Measurements from ENCODE around the gene PGAP1. TPM values are rescaled to one million over a fixed set of nuclear protein-coding genes. Genes with fewer than 3 reads are reported as not detected.
A peak's percentile ranks its signal among the peaks of the same experiment; 100 is the strongest.

PGAP1 gene
- polyA plus RNA-seq, 1 experiment, result 2.5 TPM

DNA sequence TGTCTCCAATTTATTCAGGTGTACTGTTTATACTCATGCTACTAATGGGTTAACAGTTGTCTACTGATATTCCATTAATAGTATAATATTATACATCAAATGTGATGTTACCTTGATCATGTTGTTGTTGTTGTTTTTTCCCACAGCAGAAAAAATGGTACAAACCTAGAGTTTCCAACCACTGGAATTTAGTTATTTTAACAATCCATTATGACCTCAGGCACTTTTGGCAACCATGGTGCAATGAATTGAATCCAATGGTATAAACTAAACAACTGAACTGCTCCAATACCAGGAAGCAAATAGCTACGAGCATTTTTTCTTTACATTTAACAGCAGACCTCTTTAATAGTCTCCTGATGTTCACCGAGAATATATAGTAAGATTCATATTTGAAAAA, 86.3 kb downstream of the PGAP1 start:
- H3K27me3 ChIP-seq (ENCODE audit: control insufficient read depth, insufficient read depth, low read length), result no peaks in the 10 kb centered on the region
- no peak overlapping the region for H3K4me3 ChIP-seq (ENCODE audit: low read depth, low read length)
- H3K36me3 ChIP-seq (ENCODE audit: control insufficient read depth, insufficient read depth, low read length), result no peaks in the 10 kb centered on the region
- ChIA-PET POLR2A (no interaction called here), CTCF (no interaction called here)
- no peak for DNase-seq (ENCODE audit: low read depth)
- TF ChIP-seq, protein P1, sequence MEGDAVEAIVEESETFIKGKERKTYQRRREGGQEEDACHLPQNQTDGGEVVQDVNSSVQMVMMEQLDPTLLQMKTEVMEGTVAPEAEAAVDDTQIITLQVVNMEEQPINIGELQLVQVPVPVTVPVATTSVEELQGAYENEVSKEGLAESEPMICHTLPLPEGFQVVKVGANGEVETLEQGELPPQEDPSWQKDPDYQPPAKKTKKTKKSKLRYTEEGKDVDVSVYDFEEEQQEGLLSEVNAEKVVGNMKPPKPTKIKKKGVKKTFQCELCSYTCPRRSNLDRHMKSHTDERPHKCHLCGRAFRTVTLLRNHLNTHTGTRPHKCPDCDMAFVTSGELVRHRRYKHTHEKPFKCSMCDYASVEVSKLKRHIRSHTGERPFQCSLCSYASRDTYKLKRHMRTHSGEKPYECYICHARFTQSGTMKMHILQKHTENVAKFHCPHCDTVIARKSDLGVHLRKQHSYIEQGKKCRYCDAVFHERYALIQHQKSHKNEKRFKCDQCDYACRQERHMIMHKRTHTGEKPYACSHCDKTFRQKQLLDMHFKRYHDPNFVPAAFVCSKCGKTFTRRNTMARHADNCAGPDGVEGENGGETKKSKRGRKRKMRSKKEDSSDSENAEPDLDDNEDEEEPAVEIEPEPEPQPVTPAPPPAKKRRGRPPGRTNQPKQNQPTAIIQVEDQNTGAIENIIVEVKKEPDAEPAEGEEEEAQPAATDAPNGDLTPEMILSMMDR (IDR thresholded peaks at IDR 0.05; ENCODE audit: insufficient read depth, low read depth, low read length), result no peak

DNA sequence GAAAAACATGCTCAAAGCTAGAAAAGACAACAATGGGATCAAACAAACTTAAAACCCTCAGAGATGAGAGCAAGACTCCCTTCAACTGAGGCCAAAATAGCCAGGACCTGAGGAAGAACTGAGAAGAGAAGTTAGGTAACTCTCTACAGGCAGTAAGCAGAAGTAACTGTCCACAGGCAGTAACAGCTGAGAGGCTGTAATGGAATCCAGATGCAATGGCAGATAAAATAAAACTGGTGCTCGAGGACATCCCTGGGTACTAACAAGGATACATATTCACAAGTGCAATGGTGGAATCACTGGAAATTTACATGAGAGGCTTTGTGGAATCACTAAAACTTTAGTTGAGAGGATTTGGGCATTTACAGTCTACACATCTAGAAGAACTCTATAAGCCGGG, 86.9 kb downstream of the PGAP1 start:
- H3K4me3 ChIP-seq (ENCODE audit: low read depth, low read length), result no peak overlapping the region
- no peak for DNase-seq (ENCODE audit: low read depth)
- no peaks in the 10 kb centered on the region for H3K36me3 ChIP-seq (ENCODE audit: control insufficient read depth, insufficient read depth, low read length)
- no peaks in the 10 kb centered on the region for H3K27me3 ChIP-seq (ENCODE audit: control insufficient read depth, insufficient read depth, low read length)
- POLR2A ChIA-PET, result no interaction called here
- CTCF ChIA-PET, result interaction anchor here (0.6 kb wide), 1 partner anchor 85 kb away, joined by 3 read pairs; no protein-coding TSS in a partner anchor
- TF ChIP-seq, protein P1 (IDR thresholded peaks at IDR 0.05; ENCODE audit: insufficient read depth, low read depth, low read length), result no peak

DNA sequence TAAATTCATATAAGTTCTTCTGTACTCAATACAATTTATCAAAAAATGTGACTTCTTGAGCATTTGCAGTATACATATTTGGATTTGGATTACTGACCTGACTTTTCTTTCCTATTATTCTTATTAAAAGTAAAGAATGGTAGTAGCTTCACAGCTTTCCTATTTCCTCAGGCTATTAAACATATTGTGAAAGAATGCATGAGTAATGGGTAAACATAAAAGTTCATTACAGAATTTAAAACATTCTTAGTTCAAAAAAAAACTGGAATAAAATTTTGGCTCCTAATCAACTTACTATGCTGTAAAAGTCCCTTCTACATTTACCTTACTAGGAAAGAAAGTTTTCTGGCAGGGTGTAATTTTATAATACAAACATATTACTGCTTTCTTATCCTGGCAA, 90.1 kb downstream of the PGAP1 start:
- POLR2A ChIA-PET, result interaction anchor here (0.8 kb wide), 1 partner anchor 31 kb away, joined by 4 read pairs; no protein-coding TSS in a partner anchor
- H3K4me3 ChIP-seq (ENCODE audit: low read depth, low read length), result no peak overlapping the region
- no peaks in the 10 kb centered on the region for H3K36me3 ChIP-seq (ENCODE audit: control insufficient read depth, insufficient read depth, low read length)
- no peaks in the 10 kb centered on the region for H3K27me3 ChIP-seq (ENCODE audit: control insufficient read depth, insufficient read depth, low read length)
- CTCF ChIA-PET, result interaction anchor here (0.6 to 1.0 kb wide), 2 partner anchors 8 to 13 kb away, joined by 3 to 4 read pairs; no protein-coding TSS in a partner anchor
- TF ChIP-seq, protein P1 (IDR thresholded peaks at IDR 0.05; ENCODE audit: insufficient read depth, low read depth, low read length), result no peak
- DNase-seq (ENCODE audit: low read depth), result peak; percentile 42

DNA sequence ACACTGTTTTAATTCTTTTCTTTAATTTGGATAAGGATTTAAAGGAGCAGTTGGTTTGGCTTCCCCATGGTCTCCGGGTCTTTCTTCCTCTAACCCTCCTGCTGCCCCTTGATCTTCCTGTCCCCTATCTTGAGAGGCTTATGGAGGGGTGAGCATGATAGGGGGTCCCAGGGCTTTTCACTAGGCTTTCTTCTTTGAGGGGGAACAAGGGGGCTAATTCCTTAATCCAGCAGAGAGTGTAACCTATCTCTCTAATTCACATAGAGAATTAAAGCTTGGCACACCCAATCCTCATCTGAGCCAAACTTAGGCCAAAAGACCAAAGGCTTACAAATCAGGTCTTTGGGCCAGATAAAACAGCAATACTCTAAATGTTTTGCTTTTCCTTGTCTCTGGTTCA, 95.8 kb downstream of the PGAP1 start:
- TF ChIP-seq, protein P1 (IDR thresholded peaks at IDR 0.05; ENCODE audit: insufficient read depth, low read depth, low read length), result no peak
- H3K27me3 ChIP-seq (ENCODE audit: control insufficient read depth, insufficient read depth, low read length), result no peaks in the 10 kb centered on the region
- no peak overlapping the region for H3K4me3 ChIP-seq (ENCODE audit: low read depth, low read length)
- ChIA-PET POLR2A (no interaction called here), CTCF (no interaction called here)
- H3K36me3 ChIP-seq (ENCODE audit: control insufficient read depth, insufficient read depth, low read length), result no peaks in the 10 kb centered on the region
- DNase-seq (ENCODE audit: low read depth), result no peak

DNA sequence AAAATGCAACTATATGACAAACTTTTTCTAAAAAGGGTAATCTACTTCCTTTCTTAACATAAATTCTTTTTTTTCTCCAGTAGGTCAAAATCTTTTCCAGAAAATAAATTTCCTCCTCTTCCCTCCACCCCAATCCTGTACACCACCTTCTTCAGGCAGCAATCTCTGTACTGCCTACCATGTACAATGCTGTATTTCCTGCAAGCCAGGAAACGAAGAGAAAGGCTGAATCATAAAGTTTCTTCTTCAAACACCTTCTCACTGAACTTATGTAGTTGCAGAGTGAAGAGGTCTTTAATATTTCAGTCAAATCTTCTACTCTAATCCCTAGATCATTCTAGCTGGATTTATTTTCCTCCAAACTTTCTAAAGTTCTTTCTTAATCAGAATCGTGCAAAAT, 99.2 kb downstream of the PGAP1 start:
- Histone ChIP-seq H3K27me3 (ENCODE audit: control insufficient read depth, insufficient read depth, low read length) (no peaks in the 10 kb centered on the region), H3K4me3 (ENCODE audit: low read depth, low read length) (no peak overlapping the region), H3K36me3 (ENCODE audit: control insufficient read depth, insufficient read depth, low read length) (no peaks in the 10 kb centered on the region)
- no peak for DNase-seq (ENCODE audit: low read depth)
- TF ChIP-seq, protein P1 (IDR thresholded peaks at IDR 0.05; ENCODE audit: insufficient read depth, low read depth, low read length), result no peak
- CTCF ChIA-PET, result interaction anchor here (0.6 kb wide), 1 partner anchor 8 kb away, joined by 3 read pairs; no protein-coding TSS in a partner anchor
- POLR2A ChIA-PET, result no interaction called here
